HG03442 (cell line): ENCODE measurements around the gene CDCA4.
"Not testable (repeated sequence)": the region's sequence is repeated elsewhere in the genome, so short reads cannot be mapped to it uniquely, and the experiment has no call there.

Source experiments
- ATAC-seq: cut with Tn5 transposase; IDR thresholded peaks from one replicate; pipeline ENCODE4 v1.9.1; 2021; ENCODE audit warnings: mild to moderate bottlenecking, moderate library complexity; ENCODE audit not compliant: unreplicated experiment

CDCA4 gene

GRCh38 chr14:105058521-105059034 is 37.7 kb upstream of the CDCA4 start:
- ATAC-seq: no peak

- no peak for ATAC-seq
Measured at GRCh38 chr14:105056303-105056831, 35.5 kb upstream of the CDCA4 start.

- ATAC-seq: no peak
Measured at GRCh38 chr14:105055736-105056302, 34.9 kb upstream of the CDCA4 start.

GRCh38 chr14:105055334-105055733 is 34.5 kb upstream of the CDCA4 start:
- no peak for ATAC-seq

GRCh38 chr14:105053996-105054395 is 33.1 kb upstream of the CDCA4 start:
- ATAC-seq: no peak

- no peak for ATAC-seq
Measured at GRCh38 chr14:105053421-105053820, 32.5 kb upstream of the CDCA4 start.

GRCh38 chr14:105052110-105052458 is 31.2 kb upstream of the CDCA4 start:
- no peak for ATAC-seq

GRCh38 chr14:105051182-105052109 is 30.6 kb upstream of the CDCA4 start:
- ATAC-seq: no peak

GRCh38 chr14:105050551-105050897 is 29.6 kb upstream of the CDCA4 start:
- no peak for ATAC-seq

GRCh38 chr14:105049753-105050550 is 29.1 kb upstream of the CDCA4 start:
- ATAC-seq: no peak

GRCh38 chr14:105047283-105048016 is 26.6 kb upstream of the CDCA4 start:
- no peak for ATAC-seq

GRCh38 chr14:105046891-105047282 is 26.0 kb upstream of the CDCA4 start:
- ATAC-seq: no peak

GRCh38 chr14:105045710-105046326 is 24.9 kb upstream of the CDCA4 start:
- peak; percentile 47 for ATAC-seq

- ATAC-seq: no peak
Measured at GRCh38 chr14:105043641-105044040, 22.8 kb upstream of the CDCA4 start.

GRCh38 chr14:105042813-105043212 is 21.9 kb upstream of the CDCA4 start:
- ATAC-seq: no peak

GRCh38 chr14:105041841-105042765 is 21.2 kb upstream of the CDCA4 start:
- no peak for ATAC-seq

GRCh38 chr14:105039458-105040205 is 18.7 kb upstream of the CDCA4 start:
- no peak for ATAC-seq

- not testable (repeated sequence) for ATAC-seq
Measured at GRCh38 chr14:105035616-105036015, 14.7 kb upstream of the CDCA4 start.
